ENCODE measurements around the gene TRMT61A. TPM values are rescaled to one million over a fixed set of nuclear protein-coding genes. Genes with fewer than 3 reads are reported as not detected.

The TRMT61A gene
- total RNA-seq, 1 experiment from 2014 or later, result 14.9 TPM

- H3K4me3 ChIP-seq (replicated peaks in 1 of 2; ENCODE audit: low read depth in 1 of 2, low read length in 2 of 2), result no peak overlapping the region
- ATAC-seq (no peak), DNase-seq (ENCODE audit: low read depth, low spot score) (no peak)
- ChIA-PET POLR2A (no interaction called here), CTCF (interaction anchor here (1.1 kb wide), 1 partner anchor 508 kb away, joined by 4 read pairs; no protein-coding TSS in a partner anchor), RAD21 (ENCODE audit: low non-redundant PET in 1 of 2, low total read pairs in 2 of 2, uncharacterized antibody in 2 of 2, unreplicated experiment in 2 of 2) (no interaction called here)
- H3K36me3 ChIP-seq (ENCODE audit: control insufficient read depth in 1 of 2, insufficient read depth in 2 of 2, low read length in 2 of 2), result peaks cover 0 to 3% of the 10 kb centered on the region in 2 experiments; a peak in 1 of 4 replicates
- no peak overlapping the region for H2AFZ ChIP-seq (ENCODE audit: low read depth, low read length, poor library complexity, severe bottlenecking)
- no peak overlapping the region for H3K4me2 ChIP-seq (ENCODE audit: low read length)
- no peaks in the 10 kb centered on the region for H3K9me3 ChIP-seq (ENCODE audit: control insufficient read depth in 1 of 2, insufficient read depth in 1 of 2, low read depth in 1 of 2, low read length in 2 of 2)
- H3K4me1 ChIP-seq (ENCODE audit: control insufficient read depth in 1 of 2, insufficient read depth in 2 of 2, low read length in 2 of 2), result peaks cover under 1 to 5% of the 10 kb centered on the region in 2 experiments; a peak in 1 of 4 replicates
- peaks cover 49% of the 10 kb centered on the region for H3K79me2 ChIP-seq (ENCODE audit: insufficient read depth, low read length)
- intact Hi-C loops (cut with micrococcal nuclease), result no loop called here
- H3K9me2 ChIP-seq (ENCODE audit: insufficient read depth), result no peaks in the 10 kb centered on the region
- TF ChIP-seq SIN3A (IDR thresholded peaks at IDR 0.05; ENCODE audit: low read depth) (no peak), ELF1 (IDR thresholded peaks at IDR 0.05; ENCODE audit: borderline replicate concordance, low read depth) (no peak), POLR2AphosphoS5 (IDR thresholded peaks at IDR 0.05; ENCODE audit: low read depth, low read length) (no peak), TCF7L2 (IDR thresholded peaks at IDR 0.05; ENCODE audit: borderline replicate concordance, extremely low read depth, insufficient read depth, insufficient read length) (no peak), EGR1 (IDR thresholded peaks at IDR 0.05; ENCODE audit: low read depth) (no peak), SRF (IDR thresholded peaks at IDR 0.05; ENCODE audit: low read depth) (no peak), ZFX (IDR thresholded peaks at IDR 0.05) (no peak), SP1 (IDR thresholded peaks at IDR 0.05; ENCODE audit: low read depth) (no peak), CBX3 (IDR thresholded peaks at IDR 0.05; ENCODE audit: low read depth) (no peak), FOSL1 (IDR thresholded peaks at IDR 0.05; ENCODE audit: low read depth) (no peak), YY1 (IDR thresholded peaks at IDR 0.05; ENCODE audit: extremely low read depth, insufficient replicate concordance, low read depth, low read length) (no peak)
- TF ChIP-seq, protein P1, sequence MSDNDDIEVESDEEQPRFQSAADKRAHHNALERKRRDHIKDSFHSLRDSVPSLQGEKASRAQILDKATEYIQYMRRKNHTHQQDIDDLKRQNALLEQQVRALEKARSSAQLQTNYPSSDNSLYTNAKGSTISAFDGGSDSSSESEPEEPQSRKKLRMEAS (IDR thresholded peaks at IDR 0.05), result no peak
- TF ChIP-seq, protein P2, sequence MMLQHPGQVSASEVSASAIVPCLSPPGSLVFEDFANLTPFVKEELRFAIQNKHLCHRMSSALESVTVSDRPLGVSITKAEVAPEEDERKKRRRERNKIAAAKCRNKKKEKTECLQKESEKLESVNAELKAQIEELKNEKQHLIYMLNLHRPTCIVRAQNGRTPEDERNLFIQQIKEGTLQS (IDR thresholded peaks at IDR 0.05), result no peak
- TF ChIP-seq, protein P3, sequence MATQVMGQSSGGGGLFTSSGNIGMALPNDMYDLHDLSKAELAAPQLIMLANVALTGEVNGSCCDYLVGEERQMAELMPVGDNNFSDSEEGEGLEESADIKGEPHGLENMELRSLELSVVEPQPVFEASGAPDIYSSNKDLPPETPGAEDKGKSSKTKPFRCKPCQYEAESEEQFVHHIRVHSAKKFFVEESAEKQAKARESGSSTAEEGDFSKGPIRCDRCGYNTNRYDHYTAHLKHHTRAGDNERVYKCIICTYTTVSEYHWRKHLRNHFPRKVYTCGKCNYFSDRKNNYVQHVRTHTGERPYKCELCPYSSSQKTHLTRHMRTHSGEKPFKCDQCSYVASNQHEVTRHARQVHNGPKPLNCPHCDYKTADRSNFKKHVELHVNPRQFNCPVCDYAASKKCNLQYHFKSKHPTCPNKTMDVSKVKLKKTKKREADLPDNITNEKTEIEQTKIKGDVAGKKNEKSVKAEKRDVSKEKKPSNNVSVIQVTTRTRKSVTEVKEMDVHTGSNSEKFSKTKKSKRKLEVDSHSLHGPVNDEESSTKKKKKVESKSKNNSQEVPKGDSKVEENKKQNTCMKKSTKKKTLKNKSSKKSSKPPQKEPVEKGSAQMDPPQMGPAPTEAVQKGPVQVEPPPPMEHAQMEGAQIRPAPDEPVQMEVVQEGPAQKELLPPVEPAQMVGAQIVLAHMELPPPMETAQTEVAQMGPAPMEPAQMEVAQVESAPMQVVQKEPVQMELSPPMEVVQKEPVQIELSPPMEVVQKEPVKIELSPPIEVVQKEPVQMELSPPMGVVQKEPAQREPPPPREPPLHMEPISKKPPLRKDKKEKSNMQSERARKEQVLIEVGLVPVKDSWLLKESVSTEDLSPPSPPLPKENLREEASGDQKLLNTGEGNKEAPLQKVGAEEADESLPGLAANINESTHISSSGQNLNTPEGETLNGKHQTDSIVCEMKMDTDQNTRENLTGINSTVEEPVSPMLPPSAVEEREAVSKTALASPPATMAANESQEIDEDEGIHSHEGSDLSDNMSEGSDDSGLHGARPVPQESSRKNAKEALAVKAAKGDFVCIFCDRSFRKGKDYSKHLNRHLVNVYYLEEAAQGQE (IDR thresholded peaks at IDR 0.05; ENCODE audit: low read depth), result no peak
- no peak overlapping the region for H3K27ac ChIP-seq (ENCODE audit: low read depth, low read length)
- BruUV-seq (replicated peaks), result no TSS peak
- no peaks in the 10 kb centered on the region for H4K20me1 ChIP-seq (ENCODE audit: insufficient read depth)
- H3K27me3 ChIP-seq (ENCODE audit: insufficient read depth, low read length), result no peaks in the 10 kb centered on the region
- no peak overlapping the region for H3K9ac ChIP-seq (ENCODE audit: low read length)
Measured at GRCh38 chr14:103569408-103569807, 40.4 kb downstream of the TRMT61A start.
